ENCODE measurements around the gene TMEM98.
"Not testable (repeated sequence)": the region's sequence is repeated elsewhere in the genome, so short reads cannot be mapped to it uniquely, and the experiment has no call there.

The TMEM98 gene

DNA sequence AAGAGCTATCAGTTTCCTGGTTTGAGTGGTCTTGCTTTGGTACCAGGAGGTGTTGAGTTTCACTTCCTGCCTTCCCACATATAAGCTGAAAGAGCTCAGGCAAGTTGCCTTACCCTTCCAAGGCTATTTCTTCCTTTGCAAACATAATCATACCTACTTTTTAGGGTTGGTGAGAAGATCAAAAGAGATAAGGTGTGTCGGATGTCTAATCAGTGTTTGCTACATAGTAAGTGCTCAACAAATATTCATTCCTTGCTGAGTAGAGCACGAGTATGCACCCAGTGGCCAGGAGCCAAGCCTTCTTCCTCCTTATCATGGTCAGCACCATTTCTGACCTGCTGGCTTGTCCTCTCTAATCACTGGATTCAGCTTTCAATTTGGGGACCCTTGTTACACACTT, 12.7 kb upstream of the TMEM98 start:
- DNase-seq = peak; percentile 13

DNA sequence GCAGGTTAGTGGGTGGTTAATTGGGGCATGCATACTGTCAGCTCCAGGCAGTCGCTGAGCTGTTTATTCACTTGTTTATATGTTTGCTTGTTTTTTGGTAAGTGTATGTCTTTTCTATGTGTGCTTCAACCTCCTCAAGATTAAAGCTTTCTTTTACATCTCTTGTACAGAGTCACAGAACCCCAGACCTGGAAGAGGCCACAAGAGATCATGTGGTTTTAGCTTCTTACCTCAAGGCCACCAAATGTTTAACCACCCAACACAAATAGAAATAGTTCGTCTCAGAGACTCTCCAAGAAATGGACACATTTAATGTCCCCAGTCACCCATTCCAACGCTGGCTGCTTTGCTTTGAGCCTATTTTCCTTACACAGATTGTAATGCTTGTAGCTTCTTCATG, 11.8 kb upstream of the TMEM98 start:
- no peak for DNase-seq

DNA sequence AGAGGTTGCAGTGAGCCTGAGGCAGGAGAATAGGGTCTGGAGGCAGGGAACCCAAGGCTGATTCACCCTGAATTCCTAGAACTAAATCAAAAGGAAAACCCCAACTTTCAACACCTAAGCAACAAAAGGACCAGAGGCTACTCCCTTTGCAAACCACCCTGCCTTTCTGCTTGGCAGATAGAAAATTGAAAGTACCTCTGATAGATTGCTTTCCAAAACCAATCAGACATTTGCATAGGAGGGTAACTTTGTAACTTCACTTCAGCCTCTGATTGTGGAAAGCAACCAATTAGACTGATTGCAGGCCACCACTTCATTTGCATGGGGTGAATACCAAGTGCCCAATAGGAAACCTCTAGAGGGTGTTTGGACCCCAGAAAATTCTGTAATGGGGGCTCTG, 10.9 kb upstream of the TMEM98 start:
- no peak for DNase-seq

DNA sequence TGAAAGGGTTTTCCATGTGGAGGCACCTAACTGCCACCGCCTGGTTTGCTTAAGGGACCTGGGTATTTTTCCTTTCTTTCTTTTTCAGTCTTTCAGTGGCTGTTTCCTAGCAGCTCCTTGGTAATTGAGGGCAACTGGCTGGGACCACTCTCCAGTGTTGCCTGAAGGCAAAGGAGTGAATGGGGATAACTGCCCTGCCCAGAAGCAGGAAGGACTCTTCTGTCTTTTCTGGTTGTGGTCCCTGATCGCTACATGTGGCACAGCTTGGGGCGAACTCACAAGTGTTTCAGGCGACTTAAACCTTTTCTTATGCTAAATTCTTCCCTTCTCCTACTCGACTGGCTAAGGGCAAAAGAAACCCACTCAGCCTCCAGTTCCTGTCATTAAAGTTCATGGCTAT, 10.1 kb upstream of the TMEM98 start:
- no peak for DNase-seq

DNA sequence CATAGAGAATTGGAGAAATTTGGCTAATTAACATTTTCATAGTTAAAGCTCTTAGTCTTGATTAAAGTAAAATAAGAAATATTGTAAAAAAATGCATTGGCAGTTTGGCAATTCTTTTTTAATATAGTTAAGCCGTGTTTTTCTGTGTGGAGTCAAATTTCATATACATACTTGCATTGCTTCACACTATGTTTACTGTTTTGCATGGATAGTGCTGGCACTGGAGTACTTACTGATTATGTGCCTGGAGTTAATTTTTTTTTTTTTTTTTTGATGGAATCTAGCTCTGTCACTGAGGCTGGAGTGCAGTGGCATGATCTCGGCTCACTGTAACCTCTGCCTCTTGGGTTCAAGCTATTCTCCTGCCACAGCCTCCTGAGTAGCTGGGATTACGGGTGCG, 8.1 kb upstream of the TMEM98 start:
- DNase-seq = not testable (repeated sequence)

DNA sequence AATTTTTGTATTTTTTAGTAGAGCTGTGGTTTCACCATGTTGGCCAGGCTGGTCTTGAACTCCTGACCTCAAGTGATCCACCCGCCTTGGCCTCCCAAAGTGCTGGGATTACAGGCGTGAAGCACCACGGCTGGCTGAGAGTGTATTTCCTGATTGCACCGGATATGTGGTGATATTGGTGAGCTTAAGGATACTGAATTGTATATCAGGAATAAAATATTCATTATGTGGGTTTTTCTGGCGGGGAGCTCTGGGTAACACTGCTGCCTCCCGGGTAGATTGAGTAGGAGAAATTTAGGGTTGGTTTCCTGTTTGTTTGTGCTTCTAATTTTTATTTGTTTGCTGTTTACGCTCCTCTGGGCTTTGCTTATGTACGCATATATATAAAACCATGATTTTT, 7.7 kb upstream of the TMEM98 start:
- no peak for DNase-seq

DNA sequence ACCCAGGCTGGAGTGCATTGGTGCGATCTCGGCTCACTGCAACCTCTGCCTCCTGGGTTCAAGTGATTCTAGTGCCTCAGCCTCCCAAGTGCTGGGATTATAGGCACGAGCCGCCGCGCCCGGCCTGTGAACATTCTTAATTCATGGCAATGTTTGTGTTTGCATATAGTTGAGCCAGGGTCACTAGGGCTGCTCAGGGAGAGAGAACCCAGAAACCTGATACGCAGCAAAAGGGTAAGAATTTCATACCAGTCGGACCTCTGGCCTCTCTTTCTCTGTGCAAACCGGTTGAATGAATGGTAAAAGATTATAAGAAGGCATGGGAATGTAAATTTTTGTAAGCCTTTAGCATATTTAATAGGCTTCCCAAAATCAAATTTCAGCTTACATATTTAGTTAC, 6.9 kb upstream of the TMEM98 start:
- no peak for DNase-seq

DNA sequence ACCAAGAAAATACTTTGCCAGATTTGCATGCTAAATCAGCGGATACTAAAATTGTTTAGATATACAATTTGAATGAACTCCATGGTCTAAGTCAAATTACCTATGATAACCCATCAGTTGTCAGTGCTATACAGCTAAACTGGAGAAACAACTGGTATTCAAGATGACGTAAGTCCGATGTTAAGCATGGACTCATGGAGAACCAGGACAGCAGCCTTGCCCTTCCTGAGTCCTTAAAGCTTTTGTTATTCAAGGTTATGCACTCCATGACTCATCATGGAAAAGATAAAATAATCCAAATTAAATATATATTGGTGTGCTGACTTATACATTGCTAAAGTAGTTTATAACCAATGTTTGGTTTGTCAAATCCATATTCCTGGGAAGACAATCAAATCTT, 4.0 kb upstream of the TMEM98 start:
- not testable (repeated sequence) for DNase-seq

DNA sequence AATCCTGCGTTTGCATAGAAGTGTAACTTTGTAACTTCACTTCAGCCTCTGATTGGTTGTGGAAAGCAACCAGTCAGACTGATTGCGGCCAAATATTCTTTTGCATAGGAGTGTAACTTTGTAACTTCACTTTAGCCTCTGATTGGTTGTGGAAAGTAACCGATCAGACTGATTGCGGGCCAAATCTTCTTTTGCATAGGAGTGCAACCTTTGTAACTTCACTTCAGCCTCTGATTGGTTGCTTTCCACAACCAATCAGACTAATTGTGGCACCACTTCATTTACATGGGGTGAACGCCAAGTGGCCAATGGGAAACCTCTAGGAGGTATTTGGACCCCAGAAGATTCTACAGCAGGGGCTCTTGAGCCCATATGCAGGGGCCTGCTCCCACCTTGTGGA, 1.8 kb upstream of the TMEM98 start:
- DNase-seq = no peak

DNA sequence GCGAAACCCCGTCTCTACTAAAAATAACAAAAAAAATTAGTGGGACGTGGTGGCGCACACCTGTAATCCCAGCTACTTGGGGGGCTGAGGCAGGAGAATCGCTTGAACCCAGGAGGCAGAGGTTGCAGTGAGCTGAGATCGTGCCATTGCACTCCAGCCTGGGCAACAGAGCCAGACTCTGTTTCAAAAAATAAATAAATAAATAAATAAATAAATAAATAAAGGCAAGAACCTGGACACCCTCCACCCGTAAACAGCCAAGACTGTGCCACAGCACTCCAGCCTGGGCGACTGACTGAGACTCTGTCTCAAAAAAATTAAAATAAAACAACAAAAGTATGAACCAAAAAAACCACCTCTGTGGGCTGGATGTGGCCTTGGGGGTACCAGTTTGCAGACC, 1.2 kb upstream of the TMEM98 start:
- DNase-seq = not testable (repeated sequence)

DNA sequence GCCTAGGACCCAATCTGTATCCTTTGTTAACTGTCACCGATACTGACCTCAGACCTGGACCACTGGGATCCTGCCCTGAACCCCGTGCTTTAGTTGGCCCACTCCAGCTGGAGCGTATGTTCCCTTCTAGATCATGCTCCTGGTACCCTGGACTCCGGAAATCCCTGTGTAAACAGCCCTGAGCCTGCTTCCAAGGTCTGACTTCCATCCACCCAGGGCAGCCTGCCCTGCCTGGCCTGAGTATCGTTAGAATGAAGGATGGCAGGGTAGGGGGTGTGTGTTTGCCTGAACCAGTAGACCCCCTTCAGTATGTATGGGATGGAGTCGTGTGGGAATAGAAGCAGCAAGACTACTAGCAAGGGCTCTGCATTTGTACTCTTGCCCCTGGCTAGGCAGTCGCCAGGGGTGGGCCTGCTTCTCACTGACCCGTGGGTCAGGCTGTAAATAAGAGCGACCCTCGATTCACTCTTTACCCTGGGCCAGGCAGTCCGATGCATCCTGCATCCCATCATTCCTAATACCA, 691 bp upstream of the TMEM98 start:
- DNase-seq = no peak

DNA sequence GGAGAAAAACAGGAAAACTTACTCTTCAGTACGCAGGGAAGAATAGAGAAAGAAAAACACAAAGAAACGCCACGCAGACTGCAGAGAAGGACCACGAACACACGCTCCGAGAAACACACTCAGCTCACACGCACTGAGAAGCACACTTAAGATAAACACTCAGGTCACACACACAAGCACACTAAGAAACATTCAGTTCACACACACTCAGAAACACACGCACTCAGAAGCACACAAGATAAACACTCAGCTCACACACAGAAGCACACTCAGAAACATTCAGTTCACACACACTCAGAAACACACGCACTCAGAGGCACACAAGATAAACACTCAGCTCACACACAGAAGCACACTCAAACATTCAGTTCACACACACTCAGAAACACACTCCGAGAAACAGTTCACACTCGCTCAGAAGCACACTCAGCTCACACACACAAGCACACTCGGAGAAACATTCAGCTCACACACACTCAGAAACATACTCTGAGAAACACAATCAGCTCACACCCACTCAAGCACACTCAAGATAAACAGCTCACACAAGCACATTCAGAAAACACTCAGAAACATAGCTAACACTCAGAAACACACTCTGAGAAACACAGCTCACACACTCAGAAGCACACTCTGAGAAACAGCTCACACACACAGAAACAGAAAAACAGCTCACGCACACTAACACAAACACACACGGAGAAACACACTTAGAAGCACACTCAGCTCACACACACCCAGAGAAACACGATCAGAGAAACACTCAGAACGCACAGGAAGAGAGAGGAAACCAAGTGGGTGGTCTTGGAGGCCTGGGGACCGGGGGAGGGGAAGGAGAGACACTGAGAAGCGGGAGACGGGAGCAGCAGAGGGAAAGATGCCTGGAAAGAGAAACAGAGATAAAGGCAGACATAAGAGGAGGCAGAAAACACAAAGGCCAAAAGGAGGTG, 908 bp downstream of the TMEM98 start:
- no peak for DNase-seq

DNA sequence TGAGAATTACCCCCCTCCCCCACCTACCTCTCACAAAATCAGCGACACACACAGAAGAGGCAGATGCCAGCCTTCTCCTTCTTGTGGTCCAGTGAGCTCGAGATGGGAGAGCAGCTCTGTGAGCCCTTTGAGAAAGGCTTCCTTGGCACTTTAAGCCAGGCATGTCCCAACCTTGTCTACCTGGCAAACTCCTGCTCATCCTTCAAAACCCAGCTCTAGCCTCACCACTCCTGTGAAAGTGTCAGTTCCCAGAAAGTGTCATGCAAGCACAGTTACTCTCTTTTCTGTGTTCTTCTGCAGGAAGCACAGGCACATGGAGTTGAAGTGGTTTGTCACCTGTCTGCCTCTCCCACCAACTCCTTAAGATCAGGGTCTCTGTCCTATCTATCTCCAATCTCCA, 1.6 kb downstream of the TMEM98 start:
- no peak for DNase-seq

DNA sequence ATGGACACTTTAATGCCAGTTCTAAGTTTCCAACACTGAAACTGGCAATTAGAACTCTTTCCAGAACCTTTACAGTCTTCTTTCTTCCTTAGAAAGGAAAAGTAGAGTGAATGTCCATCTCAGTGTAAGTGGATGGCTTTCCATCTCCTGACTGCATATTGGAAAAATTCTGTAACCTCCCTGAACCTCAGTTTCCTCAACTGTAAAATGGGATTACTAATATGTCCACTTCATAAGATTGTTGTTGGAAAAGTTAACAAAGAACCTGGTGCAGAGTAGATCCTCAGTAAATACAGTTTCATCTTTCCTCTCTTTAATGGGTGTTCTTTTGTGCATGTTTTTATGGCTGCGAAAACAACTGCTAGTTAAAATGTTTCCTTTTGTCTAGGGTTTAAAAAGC, 2.6 kb downstream of the TMEM98 start:
- no peak for DNase-seq

DNA sequence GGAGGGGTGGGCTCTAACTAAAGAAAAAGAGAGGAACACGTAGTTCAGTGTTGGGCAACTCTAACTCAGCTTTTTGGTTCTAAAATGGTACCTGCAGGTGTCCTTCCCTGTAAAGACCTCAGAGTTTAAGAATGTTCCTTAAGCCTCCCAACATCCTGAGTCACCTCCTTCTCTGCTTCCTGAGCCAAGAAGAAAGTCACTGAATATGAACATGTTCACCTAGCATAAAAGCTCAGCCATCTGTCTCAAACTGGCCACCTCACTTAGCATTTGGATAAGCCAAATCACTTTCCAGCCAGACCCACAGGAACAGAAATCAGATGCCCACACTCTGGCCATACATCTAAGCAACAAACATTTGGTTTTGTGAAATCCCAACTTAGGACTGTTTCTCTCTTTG, 3.7 kb downstream of the TMEM98 start:
- DNase-seq = no peak

DNA sequence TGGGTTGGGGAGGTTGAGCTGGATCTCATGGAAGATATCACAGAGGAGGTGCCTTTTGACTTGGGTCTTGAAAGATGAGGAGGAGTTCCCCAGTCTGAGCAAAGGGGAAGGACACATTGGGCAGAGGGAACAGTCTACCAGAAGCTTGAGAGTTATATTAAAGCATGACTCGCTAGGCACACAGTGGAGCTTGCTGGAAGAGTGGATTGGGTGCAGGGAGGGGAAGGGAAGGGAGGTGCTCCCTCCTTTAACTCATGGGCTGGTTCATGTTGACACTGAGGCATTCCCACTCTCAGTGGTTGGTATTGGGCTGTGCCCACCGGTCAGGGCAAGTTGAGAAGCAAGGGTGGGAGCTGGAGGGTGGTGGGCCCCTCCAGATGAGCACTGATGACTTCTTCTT, 5.9 kb downstream of the TMEM98 start:
- DNase-seq = no peak

DNA sequence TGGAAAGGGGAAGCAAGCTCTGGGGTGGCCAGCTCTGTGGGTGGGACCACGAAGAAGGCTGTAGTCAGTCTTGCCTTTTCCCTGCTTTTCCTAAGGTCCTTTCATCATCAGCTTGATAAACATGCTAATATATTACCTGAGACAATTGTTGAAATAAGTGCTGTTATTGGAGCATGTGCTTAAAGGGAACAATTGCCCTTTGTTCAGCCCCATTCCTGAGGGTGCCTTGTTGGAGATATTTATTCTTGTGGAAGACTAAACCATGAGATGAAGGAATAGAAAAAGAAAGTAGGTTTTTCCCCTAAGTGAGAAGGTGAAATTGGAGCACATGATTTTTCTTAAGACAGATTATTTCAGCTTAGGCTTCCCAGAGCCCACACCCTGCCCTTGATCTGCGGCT, 7.8 kb downstream of the TMEM98 start:
- no peak for DNase-seq

DNA sequence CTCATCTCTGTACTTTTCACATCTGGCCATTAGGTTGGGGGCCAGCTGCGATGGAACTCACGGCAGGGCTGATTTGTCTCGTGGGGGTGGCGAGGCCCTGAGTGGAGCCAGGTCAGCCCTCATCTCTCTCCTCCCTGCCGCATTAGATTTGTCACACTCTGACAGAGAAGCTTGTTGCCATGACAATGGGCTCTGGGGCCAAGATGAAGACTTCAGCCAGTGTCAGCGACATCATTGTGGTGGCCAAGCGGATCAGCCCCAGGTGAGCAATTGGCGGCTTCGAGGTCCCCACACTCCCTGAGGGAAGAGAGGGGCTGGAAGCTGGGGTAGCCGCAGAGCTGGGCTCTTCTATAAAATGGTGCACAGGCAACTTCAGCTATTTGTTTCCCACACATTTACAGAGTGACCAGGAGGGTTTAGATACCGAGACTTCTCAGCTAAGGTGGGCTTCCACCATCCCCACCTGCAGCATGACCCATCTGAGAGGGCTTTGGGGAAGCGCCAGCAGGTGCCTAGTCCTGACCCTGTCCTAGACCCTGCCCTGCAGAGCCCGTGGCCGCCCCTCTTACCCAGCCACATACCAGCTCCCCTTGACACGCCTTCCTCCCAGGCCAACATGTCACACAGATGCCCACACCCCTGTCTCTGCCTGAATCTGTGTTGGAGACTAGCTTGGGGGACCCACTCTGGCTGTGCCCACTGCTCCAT, 8.4 kb downstream of the TMEM98 start:
- DNase-seq = no peak

DNA sequence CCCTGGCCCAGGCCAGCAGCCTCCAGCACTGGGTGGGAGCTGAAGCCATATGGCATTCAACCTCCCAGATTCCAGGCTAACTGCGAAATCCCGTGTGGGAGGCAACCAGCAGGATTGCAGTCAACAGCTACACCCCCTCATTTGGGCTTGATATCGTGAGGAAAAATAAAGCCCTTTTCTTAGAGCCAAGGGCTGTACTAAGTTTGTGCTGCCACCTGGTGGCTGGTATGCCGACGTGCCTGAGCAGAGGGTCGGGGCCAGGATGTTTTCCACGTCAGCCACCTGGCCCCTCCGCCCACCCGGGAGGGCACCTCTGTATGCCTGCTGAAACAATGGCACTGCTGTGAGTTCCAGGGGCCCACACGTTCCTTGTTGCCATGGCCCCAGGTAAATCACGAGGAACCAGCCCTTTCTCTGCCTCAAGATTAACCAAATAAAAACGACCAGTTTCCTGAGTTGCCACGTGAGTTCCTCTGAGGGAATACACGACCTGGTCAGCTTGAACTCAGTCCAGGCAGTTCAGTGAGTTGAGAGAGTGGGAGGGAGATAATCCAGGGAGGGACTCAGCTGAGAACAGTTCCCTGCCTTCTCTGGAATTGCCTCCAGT, 9.0 kb downstream of the TMEM98 start:
- DNase-seq = peak; percentile 78

DNA sequence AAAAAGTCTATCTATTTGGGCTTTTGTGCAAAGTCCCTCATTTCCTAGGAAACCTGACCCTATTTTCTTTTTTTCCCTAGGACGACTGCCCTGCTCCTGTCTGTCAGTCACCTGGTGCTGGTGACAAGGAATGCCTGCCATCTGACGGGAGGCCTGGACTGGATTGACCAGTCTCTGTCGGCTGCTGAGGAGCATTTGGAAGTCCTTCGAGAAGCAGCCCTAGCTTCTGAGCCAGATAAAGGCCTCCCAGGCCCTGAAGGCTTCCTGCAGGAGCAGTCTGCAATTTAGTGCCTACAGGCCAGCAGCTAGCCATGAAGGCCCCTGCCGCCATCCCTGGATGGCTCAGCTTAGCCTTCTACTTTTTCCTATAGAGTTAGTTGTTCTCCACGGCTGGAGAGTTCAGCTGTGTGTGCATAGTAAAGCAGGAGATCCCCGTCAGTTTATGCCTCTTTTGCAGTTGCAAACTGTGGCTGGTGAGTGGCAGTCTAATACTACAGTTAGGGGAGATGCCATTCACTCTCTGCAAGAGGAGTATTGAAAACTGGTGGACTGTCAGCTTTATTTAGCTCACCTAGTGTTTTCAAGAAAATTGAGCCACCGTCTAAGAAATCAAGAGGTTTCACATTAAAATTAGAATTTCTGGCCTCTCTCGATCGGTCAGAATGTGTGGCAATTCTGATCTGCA, 12.9 kb downstream of the TMEM98 start:
- DNase-seq = peak; percentile 37

DNA sequence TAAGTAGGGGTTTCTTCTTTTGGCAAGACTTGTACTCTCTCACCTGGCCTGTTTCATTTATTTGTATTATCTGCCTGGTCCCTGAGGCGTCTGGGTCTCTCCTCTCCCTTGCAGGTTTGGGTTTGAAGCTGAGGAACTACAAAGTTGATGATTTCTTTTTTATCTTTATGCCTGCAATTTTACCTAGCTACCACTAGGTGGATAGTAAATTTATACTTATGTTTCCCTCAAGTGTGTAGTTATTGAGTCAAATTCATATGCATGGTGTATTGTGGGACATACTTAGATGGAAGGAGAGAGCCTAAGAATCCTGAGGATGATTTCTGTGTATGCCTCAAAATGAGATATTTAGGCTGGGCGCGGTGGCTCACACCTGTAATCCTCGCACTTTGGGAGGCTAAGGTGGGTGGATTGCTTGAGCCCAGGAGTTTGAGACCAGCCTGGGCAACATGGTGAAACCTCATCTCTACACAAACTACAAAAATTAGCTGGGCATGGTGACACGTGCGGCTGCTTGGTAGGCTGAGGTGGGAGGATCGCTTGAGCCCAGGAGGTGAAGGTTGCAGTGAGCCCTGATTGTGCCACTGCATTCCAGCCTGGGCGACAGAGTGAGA, 13.6 kb downstream of the TMEM98 start:
- DNase-seq = peak; percentile 29

DNA sequence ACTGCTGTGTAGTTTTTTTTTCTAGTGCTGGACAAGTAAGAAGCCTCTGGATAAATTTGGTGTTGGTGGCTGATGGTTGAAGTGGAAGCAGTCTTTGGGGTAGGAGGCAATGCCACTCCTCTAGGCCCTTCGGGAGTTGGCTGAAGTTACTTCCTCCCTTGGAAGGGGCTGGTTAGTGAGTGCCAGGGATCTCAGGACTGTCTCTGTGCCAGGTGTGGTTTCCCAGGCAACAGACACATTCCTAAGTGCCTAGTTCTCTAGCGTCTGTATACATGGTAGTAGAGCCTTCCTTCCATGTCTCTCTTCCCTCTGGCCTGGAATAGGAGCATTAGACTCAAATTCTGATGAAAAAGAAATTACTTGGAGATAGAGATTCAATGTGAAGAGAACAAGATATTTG, 15.3 kb downstream of the TMEM98 start:
- no peak for DNase-seq
